HCT116 (cell line): ENCODE data around the gene ZNF783. TPM values are rescaled to one million over a fixed set of nuclear protein-coding genes. Genes with fewer than 3 reads are reported as not detected.
"Not testable (repeated sequence)": the region's sequence is repeated elsewhere in the genome, so short reads cannot be mapped to it uniquely, and the experiment has no call there.

Experiments
- ATAC-seq: fragments of 200-7000 bp; cut with Tn5 transposase; 2 replicates; pipeline ENCODE4 v1.9.1; 2020; ENCODE audit warnings: mild to moderate bottlenecking, moderate library complexity
- BruUV-seq: library from RNA; stranded (reverse); fragments of 400-500 nt; replicated peaks from 2 replicates; lab custom pipeline; 2021; lab: Mats Ljungman, UMichigan
- CTCF ChIA-PET: fragments of 300-600 bp; sonication (Branson Sonifier 250); formaldehyde crosslinking; loops from one replicate; lab custom pipeline; 2021; ENCODE audit warnings: antibody characterized with exemption; lab: Charles Lee
- POLR2A ChIA-PET: fragments of 300-600, 350-600 bp; sonication (Branson Sonifier 250); formaldehyde crosslinking; loops from one replicate; lab custom pipeline; 2021; ENCODE audit warnings: antibody characterized with exemption; lab: Charles Lee
- RAD21 ChIA-PET, 2 experiments: fragments of 300-600 bp; sonication (Branson Sonifier 250); formaldehyde crosslinking; loops; one replicate each; lab custom pipeline; 2023; ENCODE audit warnings: low total read pairs in 2 of 2; ENCODE audit not compliant: uncharacterized antibody in 2 of 2, unreplicated experiment in 2 of 2, low non-redundant PET in 1 of 2; lab: Charles Lee
- DNase-seq: peaks from one replicate; pipeline ENCODE4 v3.0.0-alpha.2; 2010; ENCODE audit warnings: low read depth, low spot score
- H2AFZ ChIP-seq: fragments of 200-600 bp; shearing (Covaris generic), sonication (generic); 2 replicates; pipeline ENCODE4 v1.6.1; 2017; ENCODE audit warnings: low read depth, mixed run types, mixed read lengths, antibody characterized with exemption, low read length; ENCODE audit not compliant: poor library complexity, severe bottlenecking
- H3K27ac ChIP-seq: 2 replicates; pipeline ENCODE4 v1.5.1; 2012; ENCODE audit warnings: low read depth, low read length
- H3K27me3 ChIP-seq: fragments of 200-600 bp; sonication (generic); 2 replicates; pipeline ENCODE4 v1.6.1; 2016; ENCODE audit warnings: mixed run types, low read length, mixed read lengths; ENCODE audit not compliant: insufficient read depth
- H3K36me3 ChIP-seq, 2 experiments: fragments of 200-500 bp in 1 of 2; fragments of 200-600 bp in 1 of 2; sonication (Bioruptor generic) in 1 of 2; sonication (generic) in 1 of 2; 2 replicates each; pipeline versions ENCODE4 v1.5.1 to v1.6.1; 2014 to 2016; ENCODE audit warnings: low read length in 2 of 2, inconsistent platforms in 1 of 2, mixed read lengths in 1 of 2, mixed run types in 1 of 2; ENCODE audit not compliant: insufficient read depth in 2 of 2, control insufficient read depth in 1 of 2
- H3K4me1 ChIP-seq, 2 experiments: fragments of 200-600 bp in 1 of 2; sonication (generic) in 1 of 2; 2 replicates each; pipeline versions ENCODE4 v1.5.1 to v1.6.1; 2012 to 2017; ENCODE audit warnings: low read length in 2 of 2, inconsistent platforms in 1 of 2, mild to moderate bottlenecking in 1 of 2, mixed read lengths in 1 of 2, mixed run types in 1 of 2, moderate library complexity in 1 of 2; ENCODE audit not compliant: insufficient read depth in 2 of 2, control insufficient read depth in 1 of 2
- H3K4me2 ChIP-seq: fragments of 200-600 bp; sonication (generic); 2 replicates; pipeline ENCODE4 v1.6.1; 2017; ENCODE audit warnings: mixed run types, low read length, mixed read lengths
- H3K4me3 ChIP-seq, 2 experiments: fragments of 200-600 bp in 1 of 2; sonication (generic) in 1 of 2; replicated peaks in 1 of 2; 2 replicates each; pipeline ENCODE4 v1.5.1; 2011 to 2016; ENCODE audit warnings: low read length in 2 of 2, control low read depth in 1 of 2, low read depth in 1 of 2, mild to moderate bottlenecking in 1 of 2, mixed read lengths in 1 of 2, mixed run types in 1 of 2
- H3K79me2 ChIP-seq: fragments of 200-600 bp; sonication (generic); 2 replicates; pipeline ENCODE4 v1.6.1; 2017; ENCODE audit warnings: mild to moderate bottlenecking, mixed run types, low read length, moderate library complexity, mixed read lengths; ENCODE audit not compliant: insufficient read depth
- H3K9ac ChIP-seq: fragments of 200-600 bp; sonication (generic); 2 replicates; pipeline ENCODE4 v1.6.1; 2016; ENCODE audit warnings: low read length, mixed read lengths
- H3K9me2 ChIP-seq: fragments of 200-600 bp; sonication (generic), shearing (Covaris generic); 2 replicates; pipeline ENCODE4 v1.6.1; 2017; ENCODE audit warnings: mixed run types, mild to moderate bottlenecking, moderate library complexity; ENCODE audit not compliant: insufficient read depth
- H3K9me3 ChIP-seq, 2 experiments: fragments of 200-500 bp in 1 of 2; fragments of 200-600 bp in 1 of 2; sonication (Bioruptor generic) in 1 of 2; sonication (generic) in 1 of 2; 2 replicates each; pipeline ENCODE4 v1.6.1; 2014 to 2017; ENCODE audit warnings: low read length in 2 of 2, mixed read lengths in 2 of 2, inconsistent platforms in 1 of 2, low read depth in 1 of 2, mild to moderate bottlenecking in 1 of 2, mixed run types in 1 of 2, moderate library complexity in 1 of 2; ENCODE audit not compliant: control insufficient read depth in 1 of 2, insufficient read depth in 1 of 2
- H4K20me1 ChIP-seq: fragments of 200-600 bp; sonication (generic), shearing (Covaris generic); 2 replicates; pipeline ENCODE4 v1.6.1; 2017; ENCODE audit warnings: mixed run types, mild to moderate bottlenecking, moderate library complexity; ENCODE audit not compliant: insufficient read depth
- CEBPB ChIP-seq: IDR thresholded peaks from 2 replicates; pipeline ENCODE4 v1.6.1; 2012; ENCODE audit warnings: low read depth
- intact Hi-C: fragments of 100-400 bp; cut with micrococcal nuclease; formaldehyde crosslinking; loops from 2 replicates; pipeline ENCODE4 v1.10.0; 2022
- total RNA-seq: library from RNA; stranded (reverse); gene quantifications from one replicate; pipeline ENCODE4 v1.2.1, GENCODE V29; 2021; ENCODE audit not compliant: unreplicated experiment

ZNF783 gene
- total RNA-seq, 1 experiment from 2014 or later, result 12.5 TPM

- Histone ChIP-seq H3K9ac (no peak overlapping the region), H4K20me1 (no peaks in the 10 kb centered on the region), H3K27me3 (no peaks in the 10 kb centered on the region), H3K27ac (no peak overlapping the region), H3K4me2 (no peak overlapping the region), H2AFZ (no peak overlapping the region), H3K79me2 (peaks cover 34% of the 10 kb centered on the region), H3K4me1 (no peaks in the 10 kb centered on the region), H3K36me3 (peaks cover 15 to 25% of the 10 kb centered on the region in 2 experiments; a peak in 3 of 4 replicates), H3K9me3 (no peaks in the 10 kb centered on the region), H3K4me3 (no peak overlapping the region), H3K9me2 (no peaks in the 10 kb centered on the region)
- ATAC-seq (no peak), DNase-seq (no peak)
- ChIA-PET CTCF (no interaction called here), POLR2A (no interaction called here), RAD21 (no interaction called here)
- no TSS peak for BruUV-seq
- TF ChIP-seq CEBPB, result no peak
- intact Hi-C loops, result no loop called here
These were observed 13.2 kb upstream of the ZNF783 start for GRCh38 chr7:149248777-149249176.

- CTCF ChIA-PET, H3K4me1 ChIP-seq, H3K4me3 ChIP-seq, H3K9me3 ChIP-seq, DNase-seq, RAD21 ChIA-PET, ATAC-seq, intact Hi-C loops, H3K4me2 ChIP-seq, H3K9me2 ChIP-seq, BruUV-seq, H4K20me1 ChIP-seq, H2AFZ ChIP-seq, H3K9ac ChIP-seq, H3K27me3 ChIP-seq, H3K27ac ChIP-seq, POLR2A ChIA-PET: not testable (repeated sequence)
- Histone ChIP-seq H3K79me2 (peaks cover 28% of the 10 kb centered on the region; the same call in 1 of the 2 replicates), H3K36me3 (peaks cover 21 to 31% of the 10 kb centered on the region in 2 experiments; a peak in 3 of 4 replicates)
These were observed 11.8 kb upstream of the ZNF783 start for GRCh38 chr7:149250151-149250550.

GRCh38 chr7:149251518-149251917 lies 10.5 kb upstream of the ZNF783 start:
- H3K4me3 ChIP-seq, BruUV-seq, DNase-seq, H3K27me3 ChIP-seq, H3K9me2 ChIP-seq, POLR2A ChIA-PET, H3K9ac ChIP-seq, intact Hi-C loops, H3K9me3 ChIP-seq, ATAC-seq, H3K4me2 ChIP-seq, H3K4me1 ChIP-seq, H2AFZ ChIP-seq, H4K20me1 ChIP-seq, RAD21 ChIA-PET, H3K27ac ChIP-seq: not testable (repeated sequence)
- CTCF ChIA-PET, result interaction anchor here (1.8 kb wide), 1 partner anchor 10 kb away, joined by 3 read pairs; no protein-coding TSS in a partner anchor
- peaks cover 18% of the 10 kb centered on the region; the same call in 1 of the 2 replicates for H3K79me2 ChIP-seq
- peaks cover 22 to 31% of the 10 kb centered on the region in 2 experiments; a peak in 3 of 4 replicates for H3K36me3 ChIP-seq
